Ishikawa (cell line): ENCODE measurements around the gene MGME1.

Experiments used
- CEBPB ChIP-seq: IDR thresholded peaks from 2 replicates; pipeline ENCODE4 v1.6.1; 2012
- CREB1 ChIP-seq: IDR thresholded peaks from 2 replicates; pipeline ENCODE4 v1.6.1; 2012; ENCODE audit warnings: low read depth
- EGR1 ChIP-seq: IDR thresholded peaks from 2 replicates; pipeline ENCODE4 v1.6.1; 2012
- EP300 ChIP-seq: IDR thresholded peaks from 2 replicates; pipeline ENCODE4 v1.6.1; 2012; ENCODE audit warnings: borderline replicate concordance
- FOXM1 ChIP-seq: IDR thresholded peaks from 2 replicates; pipeline ENCODE4 v1.6.1; 2012; ENCODE audit warnings: low read depth, borderline replicate concordance
- MAX ChIP-seq: IDR thresholded peaks from 2 replicates; pipeline ENCODE4 v1.6.1; 2012
- NFIC ChIP-seq: IDR thresholded peaks from 2 replicates; pipeline ENCODE4 v1.6.1; 2012
- RAD21 ChIP-seq: IDR thresholded peaks from 2 replicates; pipeline ENCODE4 v1.6.1; 2012; ENCODE audit warnings: low read depth
- TAF1 ChIP-seq: IDR thresholded peaks from 2 replicates; pipeline ENCODE4 v1.6.1; 2012; ENCODE audit warnings: low read depth, mild to moderate bottlenecking
- TCF12 ChIP-seq: IDR thresholded peaks from 2 replicates; pipeline ENCODE4 v1.6.1; 2012; ENCODE audit warnings: low read depth
- TEAD4 ChIP-seq: IDR thresholded peaks from 2 replicates; pipeline ENCODE4 v1.6.1; 2012
- USF1 ChIP-seq: IDR thresholded peaks from 2 replicates; pipeline ENCODE4 v1.6.1; 2012
- YY1 ChIP-seq: IDR thresholded peaks from 2 replicates; pipeline ENCODE4 v1.6.1; 2012; ENCODE audit warnings: low read depth
- ZBTB7A ChIP-seq: IDR thresholded peaks from 2 replicates; pipeline ENCODE4 v1.6.1; 2012; ENCODE audit warnings: low read depth
- TF ChIP-seq, protein P1 (sequence below): IDR thresholded peaks from 2 replicates; pipeline ENCODE4 v1.6.1; 2012; ENCODE audit warnings: low read depth, mild to moderate bottlenecking

The MGME1 gene

GRCh38 chr20:18030020-18030419 lies 61.2 kb downstream of the MGME1 start:
- TF ChIP-seq EP300 (no peak), EGR1 (no peak), NFIC (no peak), ZBTB7A (no peak), MAX (no peak), RAD21 (no peak), CREB1 (no peak), TCF12 (no peak), TAF1 (no peak), CEBPB (no peak), TEAD4 (no peak), YY1 (no peak)
- TF ChIP-seq, protein P1, sequence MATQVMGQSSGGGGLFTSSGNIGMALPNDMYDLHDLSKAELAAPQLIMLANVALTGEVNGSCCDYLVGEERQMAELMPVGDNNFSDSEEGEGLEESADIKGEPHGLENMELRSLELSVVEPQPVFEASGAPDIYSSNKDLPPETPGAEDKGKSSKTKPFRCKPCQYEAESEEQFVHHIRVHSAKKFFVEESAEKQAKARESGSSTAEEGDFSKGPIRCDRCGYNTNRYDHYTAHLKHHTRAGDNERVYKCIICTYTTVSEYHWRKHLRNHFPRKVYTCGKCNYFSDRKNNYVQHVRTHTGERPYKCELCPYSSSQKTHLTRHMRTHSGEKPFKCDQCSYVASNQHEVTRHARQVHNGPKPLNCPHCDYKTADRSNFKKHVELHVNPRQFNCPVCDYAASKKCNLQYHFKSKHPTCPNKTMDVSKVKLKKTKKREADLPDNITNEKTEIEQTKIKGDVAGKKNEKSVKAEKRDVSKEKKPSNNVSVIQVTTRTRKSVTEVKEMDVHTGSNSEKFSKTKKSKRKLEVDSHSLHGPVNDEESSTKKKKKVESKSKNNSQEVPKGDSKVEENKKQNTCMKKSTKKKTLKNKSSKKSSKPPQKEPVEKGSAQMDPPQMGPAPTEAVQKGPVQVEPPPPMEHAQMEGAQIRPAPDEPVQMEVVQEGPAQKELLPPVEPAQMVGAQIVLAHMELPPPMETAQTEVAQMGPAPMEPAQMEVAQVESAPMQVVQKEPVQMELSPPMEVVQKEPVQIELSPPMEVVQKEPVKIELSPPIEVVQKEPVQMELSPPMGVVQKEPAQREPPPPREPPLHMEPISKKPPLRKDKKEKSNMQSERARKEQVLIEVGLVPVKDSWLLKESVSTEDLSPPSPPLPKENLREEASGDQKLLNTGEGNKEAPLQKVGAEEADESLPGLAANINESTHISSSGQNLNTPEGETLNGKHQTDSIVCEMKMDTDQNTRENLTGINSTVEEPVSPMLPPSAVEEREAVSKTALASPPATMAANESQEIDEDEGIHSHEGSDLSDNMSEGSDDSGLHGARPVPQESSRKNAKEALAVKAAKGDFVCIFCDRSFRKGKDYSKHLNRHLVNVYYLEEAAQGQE: no peak

DNA sequence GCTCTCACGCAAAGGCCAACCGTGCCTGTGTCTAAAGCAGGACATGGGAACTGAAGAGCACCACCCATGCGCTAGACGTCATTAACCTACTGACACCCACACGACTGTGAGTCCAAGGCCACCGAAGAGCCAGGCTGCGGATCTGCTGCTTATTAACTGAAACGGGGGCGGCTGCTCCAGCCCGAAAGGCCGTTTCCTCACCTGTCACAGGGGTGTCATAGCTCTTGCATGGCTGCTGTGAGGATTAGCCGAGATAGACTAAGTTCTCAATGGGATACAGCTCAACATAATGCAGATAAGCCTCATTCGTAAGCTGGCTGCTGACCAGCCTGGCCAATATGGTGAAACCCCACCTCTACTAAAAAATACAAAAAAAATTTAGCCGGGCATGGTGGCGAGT lies 62.2 kb downstream of the MGME1 start:
- no peak for TF ChIP-seq CEBPB
- no peak for TF ChIP-seq EP300
- no peak for TF ChIP-seq TCF12
- TF ChIP-seq FOXM1: no peak
- TF ChIP-seq, protein P1: no peak
- no peak for TF ChIP-seq YY1
- no peak for TF ChIP-seq EGR1
- TF ChIP-seq NFIC: no peak
- no peak for TF ChIP-seq ZBTB7A
- no peak for TF ChIP-seq TEAD4

DNA sequence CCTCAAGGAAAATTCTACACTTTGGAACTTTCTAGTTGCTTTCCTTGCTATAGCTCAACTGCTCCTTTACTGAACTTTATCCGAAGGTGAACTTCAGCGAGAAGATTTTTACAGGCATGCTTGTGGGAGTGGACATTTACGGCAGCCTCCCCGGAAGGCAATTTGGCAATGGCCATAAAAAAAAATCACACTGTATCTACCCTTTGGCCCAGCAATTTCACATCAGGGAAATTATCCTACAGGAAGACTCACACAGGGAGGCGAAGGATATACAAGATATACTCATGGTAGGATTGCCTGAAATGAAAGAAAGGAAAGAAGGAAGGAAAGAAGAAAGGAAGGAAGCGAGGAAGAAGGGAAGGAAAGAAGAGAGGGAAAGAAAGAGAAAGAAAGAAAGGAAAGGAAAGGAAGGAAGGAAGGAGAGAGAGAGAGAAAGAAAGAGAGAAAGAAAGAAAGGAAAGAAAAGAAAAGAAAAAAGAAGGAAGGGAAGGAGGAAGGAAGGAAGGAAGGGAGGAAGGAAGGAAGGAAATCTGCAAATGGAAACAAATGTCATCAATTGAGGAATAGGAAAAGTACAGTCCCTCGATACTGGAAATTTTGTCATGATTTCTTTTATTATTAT lies 63.2 kb downstream of the MGME1 start:
- TF ChIP-seq EP300 (no peak), CEBPB (no peak)

- TF ChIP-seq TAF1: no peak
- TF ChIP-seq EGR1: no peak
These were observed 64.4 kb downstream of the MGME1 start for GRCh38 chr20:18032977-18033892.

DNA sequence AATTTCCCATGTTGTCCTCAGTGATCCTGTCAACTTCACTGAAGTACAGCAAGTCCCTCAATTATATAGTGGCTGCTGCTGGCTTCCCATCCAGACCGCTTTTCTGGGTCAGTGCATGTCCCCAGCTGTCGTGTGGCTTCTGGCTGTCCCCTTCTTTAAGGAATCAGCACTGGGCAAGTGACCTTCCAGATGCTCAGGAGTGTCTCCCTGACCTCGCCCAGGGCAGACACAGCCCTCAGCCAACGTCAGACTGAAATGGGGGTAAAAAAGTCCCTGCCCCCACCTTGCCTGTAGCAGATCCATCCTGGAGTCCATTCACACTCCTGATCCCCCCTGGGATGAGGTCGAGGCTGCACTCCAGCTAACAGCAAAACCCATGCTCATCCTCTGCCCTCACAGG lies 65.2 kb downstream of the MGME1 start:
- no peak for TF ChIP-seq TCF12
- TF ChIP-seq USF1: no peak
- TF ChIP-seq TAF1: no peak
- no peak for TF ChIP-seq YY1
- TF ChIP-seq, protein P1: no peak
- TF ChIP-seq CEBPB: no peak
- no peak for TF ChIP-seq TEAD4
- TF ChIP-seq ZBTB7A: no peak
- no peak for TF ChIP-seq RAD21
- TF ChIP-seq NFIC: no peak
- no peak for TF ChIP-seq CREB1
- no peak for TF ChIP-seq EGR1
- TF ChIP-seq MAX: no peak
- no peak for TF ChIP-seq FOXM1
- no peak for TF ChIP-seq EP300
